ENCODE results near the gene LGALS4.

- TF ChIP-seq CTCF (IDR thresholded peaks at IDR 0.05; ENCODE audit: low read length) (no peak), EZH2 (optimal IDR thresholded peaks at IDR 0.05; ENCODE audit: low read depth, low read length) (no peak), EZH2phosphoT487 (IDR thresholded peaks at IDR 0.05; ENCODE audit: low read length) (no peak)
Measured at GRCh38 chr19:38815059-38816001, 2.6 kb upstream of the LGALS4 start.

Measured in MM.1S (cell line).